NCI-H82 (cell line): ENCODE data around the gene IRAK4.
"Not testable (repeated sequence)": the region's sequence is repeated elsewhere in the genome, so short reads cannot be mapped to it uniquely, and the experiment has no call there.

Experiments
- DNase-seq: peaks from one replicate; lab custom pipeline; 2025; lab: John Stamatoyannopoulos, UW

The IRAK4 gene

GRCh38 chr12:43758728-43759563 is at the start of gene IRAK4, which contains the start of gene PUS7L:
Gene IRAK4, plus strand, starts transcription at chr12:43758951. Its CDS starts 9,161 bp downstream, at chr12:43768112.
Gene PUS7L, minus strand, starts transcription at chr12:43758790. Its CDS starts 3,545 bp downstream, at chr12:43755245.
- peak; percentile 99 for DNase-seq

- DNase-seq, result no peak
These were observed 47.4 kb upstream of the IRAK4 start for GRCh38 chr12:43711348-43711747.

GRCh38 chr12:43722621-43723020 is 36.1 kb upstream of the IRAK4 start:
- DNase-seq, result no peak

- no peak for DNase-seq
These were observed 35.6 kb upstream of the IRAK4 start for GRCh38 chr12:43723134-43723533.

GRCh38 chr12:43728117-43728516 is 30.6 kb upstream of the IRAK4 start:
- DNase-seq, result peak; percentile 9

- DNase-seq, result no peak
These were observed 30.1 kb upstream of the IRAK4 start for GRCh38 chr12:43728698-43729097.

- no peak for DNase-seq
These were observed 28.5 kb upstream of the IRAK4 start for GRCh38 chr12:43730283-43730682.

GRCh38 chr12:43733687-43734086 is 25.1 kb upstream of the IRAK4 start:
- no peak for DNase-seq

GRCh38 chr12:43736927-43737440 is 21.8 kb upstream of the IRAK4 start:
- no peak for DNase-seq

- no peak for DNase-seq
These were observed 21.1 kb upstream of the IRAK4 start for GRCh38 chr12:43737646-43738045.

GRCh38 chr12:43740511-43741100 is 18.1 kb upstream of the IRAK4 start:
- no peak for DNase-seq

- DNase-seq, result no peak
These were observed 16.6 kb upstream of the IRAK4 start for GRCh38 chr12:43742106-43742505.

- DNase-seq, result no peak
These were observed 13.9 kb upstream of the IRAK4 start for GRCh38 chr12:43744826-43745225.

GRCh38 chr12:43749016-43749415 is 9.7 kb upstream of the IRAK4 start:
- DNase-seq, result peak; percentile 15

- DNase-seq, result no peak
These were observed 7.9 kb upstream of the IRAK4 start for GRCh38 chr12:43750814-43751213.

- DNase-seq, result not testable (repeated sequence)
These were observed 7.4 kb upstream of the IRAK4 start for GRCh38 chr12:43751360-43751759.

- DNase-seq, result no peak
These were observed 4.7 kb upstream of the IRAK4 start for GRCh38 chr12:43754015-43754414.

GRCh38 chr12:43758247-43758727 is 464 bp upstream of the IRAK4 start:
- DNase-seq, result peak; percentile 71

- DNase-seq, result no peak
These were observed 1.6 kb downstream of the IRAK4 start for GRCh38 chr12:43760396-43760795.

- no peak for DNase-seq
These were observed 2.7 kb downstream of the IRAK4 start for GRCh38 chr12:43761500-43761899.

- DNase-seq, result peak; percentile 53
These were observed 3.8 kb downstream of the IRAK4 start for GRCh38 chr12:43762596-43762995.

GRCh38 chr12:43763769-43764168 is 5.0 kb downstream of the IRAK4 start:
- DNase-seq, result no peak

- no peak for DNase-seq
These were observed 5.8 kb downstream of the IRAK4 start for GRCh38 chr12:43764528-43764927.
